Activated CD8-positive, alpha-beta memory T cell treated with anti-CD3 and anti-CD28 coated beads, Interleukin-2, amount 10 ng/mL, durations not matched to agents 7 days and 5 days (primary cell): ENCODE measurements around the gene MAGEB10. TPM values are rescaled to one million over a fixed set of nuclear protein-coding genes. Genes with fewer than 3 reads are reported as not detected.
"Not testable (repeated sequence)": the region's sequence is repeated elsewhere in the genome, so short reads cannot be mapped to it uniquely, and the experiment has no call there.

ENCODE experiments used
- ATAC-seq: fragments of 150-1000 bp; cut with Tn5 transposase; one replicate; pipeline ENCODE4 v1.10.0; 2021; ENCODE audit warnings: moderate library complexity
- CTCF ChIA-PET: fragments of 350-600 bp; sonication (Branson Sonifier 250); formaldehyde crosslinking; loops from one replicate; lab custom pipeline; 2021; ENCODE audit warnings: antibody characterized with exemption; lab: Charles Lee
- DNase-seq: peaks from one replicate; pipeline ENCODE4 v3.0.0-alpha.2; 2020
- H3K27ac Mint-ChIP-seq: one replicate; pipeline ENCODE4 v1.8.0; 2021; ENCODE audit warnings: mild to moderate bottlenecking, mixed read lengths
- H3K27me3 Mint-ChIP-seq: one replicate; pipeline ENCODE4 v1.8.0; 2021; ENCODE audit warnings: mixed read lengths
- H3K36me3 Mint-ChIP-seq: one replicate; pipeline ENCODE4 v1.8.0; 2021; ENCODE audit warnings: mild to moderate bottlenecking, mixed read lengths
- H3K4me1 Mint-ChIP-seq: one replicate; pipeline ENCODE4 v1.8.0; 2021; ENCODE audit warnings: mixed read lengths
- H3K4me3 Mint-ChIP-seq: one replicate; pipeline ENCODE4 v1.8.0; 2021; ENCODE audit warnings: mild to moderate bottlenecking, moderate library complexity, mixed read lengths
- H3K9me3 Mint-ChIP-seq: one replicate; pipeline ENCODE4 v1.8.0; 2022; ENCODE audit warnings: low read depth, mixed read lengths
- total RNA-seq, 2 experiments: library from RNA; stranded (reverse); gene quantifications; one replicate each; pipeline ENCODE4 v1.2.3, GENCODE V29; 2021

MAGEB10 gene
- total RNA-seq = not detected

DNA sequence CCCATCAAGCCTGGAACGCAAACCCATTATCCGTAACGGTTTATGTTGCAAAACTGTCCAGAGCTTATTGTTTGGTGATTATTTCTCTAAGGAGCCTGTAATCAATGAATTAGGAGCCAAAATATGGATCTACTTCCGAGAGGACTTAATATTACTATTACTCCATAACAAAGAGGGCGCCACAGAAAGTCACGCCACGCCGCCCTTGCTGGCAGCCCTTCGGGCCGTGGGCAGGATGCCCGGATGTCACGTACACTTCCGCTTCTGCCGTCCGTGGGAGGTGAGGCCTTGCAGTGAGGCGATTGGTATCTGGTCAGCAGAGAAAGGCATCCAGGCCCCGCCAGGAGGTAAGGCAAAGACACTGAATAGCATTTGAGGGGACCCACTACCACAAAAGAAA is at the start of gene MAGEB10:
TSS of gene MAGEB10 (plus strand) at position 301 of the 400 bp plus-strand sequence. CDS start 13,317 bp downstream, outside the sequence.
- H3K4me1 Mint-ChIP-seq = no peaks in the 10 kb centered on the region
- no peaks in the 10 kb centered on the region for H3K27me3 Mint-ChIP-seq
- H3K36me3 Mint-ChIP-seq = no peaks in the 10 kb centered on the region
- DNase-seq (no peak), ATAC-seq (no peak)
- no peak within 1 kb of the TSS for H3K27ac Mint-ChIP-seq
- H3K9me3 Mint-ChIP-seq = no peaks in the 10 kb centered on the region
- CTCF ChIA-PET = no interaction called here
- no peak within 1 kb of the TSS for H3K4me3 Mint-ChIP-seq

DNA sequence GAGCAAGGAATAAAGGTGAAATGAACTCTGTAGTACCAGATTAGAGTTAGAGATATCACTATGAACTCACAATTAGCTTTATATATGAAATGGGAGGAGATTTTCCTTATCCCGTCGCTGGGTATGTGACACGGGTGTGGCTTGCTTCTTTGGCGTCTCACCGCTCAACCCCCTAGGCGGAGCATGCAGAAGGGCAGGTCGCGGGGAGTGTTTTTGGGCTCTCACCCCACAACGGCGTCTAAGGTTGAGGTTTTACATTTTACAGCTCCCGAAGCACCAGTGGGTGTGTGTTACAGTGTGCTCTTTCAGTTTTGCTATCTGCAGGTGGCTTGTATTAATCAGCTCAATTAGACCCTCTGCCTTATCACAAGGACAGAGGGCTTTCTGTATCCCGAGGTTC is 42.1 kb upstream of the MAGEB10 start:
- no peaks in the 10 kb centered on the region for H3K36me3 Mint-ChIP-seq
- DNase-seq = no peak
- H3K27me3 Mint-ChIP-seq = no peaks in the 10 kb centered on the region
- no peak for ATAC-seq
- H3K4me1 Mint-ChIP-seq = no peaks in the 10 kb centered on the region
- peaks cover 2% of the 10 kb centered on the region for H3K9me3 Mint-ChIP-seq
- no peak overlapping the region for H3K4me3 Mint-ChIP-seq
- H3K27ac Mint-ChIP-seq = no peak overlapping the region
- CTCF ChIA-PET = no interaction called here

DNA sequence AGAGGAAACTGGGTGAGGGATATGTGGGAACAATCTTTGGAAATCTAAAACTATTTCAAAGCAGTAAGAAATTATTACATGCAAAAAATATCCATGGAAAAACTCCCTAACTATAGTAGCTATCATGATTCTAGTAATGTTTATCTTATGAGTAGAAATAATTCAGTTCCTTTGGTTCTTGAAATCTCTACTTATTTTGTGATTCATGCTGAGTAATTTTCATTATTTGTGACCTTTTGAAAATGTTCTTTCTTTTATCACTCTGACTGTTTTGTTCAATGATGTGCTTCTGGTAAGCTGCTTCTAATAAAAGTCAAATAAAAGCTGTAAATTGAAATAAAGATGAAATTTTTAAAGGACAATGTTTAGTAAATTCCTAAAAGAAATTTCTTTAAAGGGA is 40.4 kb upstream of the MAGEB10 start:
- H3K4me3 Mint-ChIP-seq = no peak overlapping the region
- CTCF ChIA-PET = no interaction called here
- H3K9me3 Mint-ChIP-seq = peaks cover 2% of the 10 kb centered on the region
- no peak overlapping the region for H3K27ac Mint-ChIP-seq
- H3K36me3 Mint-ChIP-seq = no peaks in the 10 kb centered on the region
- ATAC-seq = no peak
- H3K27me3 Mint-ChIP-seq = no peaks in the 10 kb centered on the region
- DNase-seq = no peak
- H3K4me1 Mint-ChIP-seq = no peaks in the 10 kb centered on the region

GRCh38 chrX:27775984-27776383 is 31.8 kb upstream of the MAGEB10 start:
- no peaks in the 10 kb centered on the region for H3K9me3 Mint-ChIP-seq
- no peak overlapping the region for H3K27ac Mint-ChIP-seq
- no peaks in the 10 kb centered on the region for H3K27me3 Mint-ChIP-seq
- no peaks in the 10 kb centered on the region for H3K4me1 Mint-ChIP-seq
- CTCF ChIA-PET = no interaction called here
- no peak overlapping the region for H3K4me3 Mint-ChIP-seq
- ATAC-seq = no peak
- no peaks in the 10 kb centered on the region for H3K36me3 Mint-ChIP-seq
- no peak for DNase-seq

GRCh38 chrX:27796640-27797257 is 11.0 kb upstream of the MAGEB10 start:
- H3K9me3 Mint-ChIP-seq = no peaks in the 10 kb centered on the region
- CTCF ChIA-PET = no interaction called here
- ATAC-seq (no peak), DNase-seq (no peak)
- no peak overlapping the region for H3K27ac Mint-ChIP-seq
- no peaks in the 10 kb centered on the region for H3K27me3 Mint-ChIP-seq
- H3K36me3 Mint-ChIP-seq = no peaks in the 10 kb centered on the region
- H3K4me3 Mint-ChIP-seq = no peak overlapping the region
- H3K4me1 Mint-ChIP-seq = no peaks in the 10 kb centered on the region

GRCh38 chrX:27797575-27797974 is 10.2 kb upstream of the MAGEB10 start:
- DNase-seq (no peak), ATAC-seq (no peak)
- H3K27me3 Mint-ChIP-seq = no peaks in the 10 kb centered on the region
- H3K4me1 Mint-ChIP-seq = no peaks in the 10 kb centered on the region
- CTCF ChIA-PET = no interaction called here
- H3K36me3 Mint-ChIP-seq = no peaks in the 10 kb centered on the region
- no peak overlapping the region for H3K27ac Mint-ChIP-seq
- H3K9me3 Mint-ChIP-seq = no peaks in the 10 kb centered on the region
- no peak overlapping the region for H3K4me3 Mint-ChIP-seq

GRCh38 chrX:27808226-27808625 is 436 bp downstream of the MAGEB10 start:
- Mint-ChIP-seq H3K27ac (no peak overlapping the region), H3K4me3 (no peak overlapping the region), H3K4me1 (no peaks in the 10 kb centered on the region), H3K36me3 (no peaks in the 10 kb centered on the region), H3K9me3 (no peaks in the 10 kb centered on the region), H3K27me3 (no peaks in the 10 kb centered on the region)
- no peak for DNase-seq
- ATAC-seq = no peak
- CTCF ChIA-PET = no interaction called here

DNA sequence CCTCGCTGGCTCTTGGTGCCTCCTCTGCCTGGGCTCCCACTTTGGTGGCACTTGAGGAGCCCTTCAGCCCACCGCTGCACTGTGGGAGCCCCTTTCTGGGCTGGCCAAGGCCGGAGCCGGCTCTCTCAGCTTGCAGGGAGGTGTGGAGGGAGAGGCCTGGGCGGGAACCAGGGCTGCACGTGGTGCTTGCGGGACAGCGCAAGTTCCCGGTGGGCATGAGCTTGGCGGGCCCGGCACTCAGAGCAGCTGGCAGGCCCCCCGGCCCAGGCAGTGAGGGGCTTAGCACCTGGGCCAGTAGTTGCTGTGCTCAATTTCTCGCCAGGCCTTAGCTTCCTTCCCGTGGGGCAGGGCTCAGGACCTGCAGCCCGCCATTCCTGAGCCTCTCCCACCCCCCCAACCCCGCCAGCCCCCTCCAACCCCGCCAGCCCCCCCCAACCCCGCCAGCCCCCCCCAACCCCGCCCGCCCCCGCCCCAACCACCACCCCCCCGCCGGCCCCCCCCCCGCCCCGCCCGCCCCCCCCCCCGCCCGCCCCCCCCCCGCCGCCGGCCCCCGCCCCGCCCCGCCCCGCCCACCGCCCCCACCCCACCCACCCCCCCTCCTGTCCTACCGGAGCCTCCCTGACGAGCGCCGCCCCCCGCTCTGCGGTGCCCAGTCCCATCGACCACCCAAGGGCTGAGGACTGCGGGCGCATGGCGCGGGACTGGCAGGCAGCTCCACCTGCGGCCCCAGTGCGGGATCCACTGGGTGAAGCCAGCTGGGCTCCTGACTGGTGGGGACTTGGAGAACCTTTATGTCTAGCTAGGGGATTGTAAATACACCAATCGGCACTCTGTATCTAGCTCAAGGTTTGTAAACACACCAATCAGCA is 1.4 kb downstream of the MAGEB10 start:
- H3K27me3 Mint-ChIP-seq, ATAC-seq, H3K36me3 Mint-ChIP-seq, CTCF ChIA-PET, H3K4me3 Mint-ChIP-seq, H3K27ac Mint-ChIP-seq, H3K9me3 Mint-ChIP-seq, DNase-seq, H3K4me1 Mint-ChIP-seq: not testable (repeated sequence)

GRCh38 chrX:27815209-27815608 is 7.4 kb downstream of the MAGEB10 start:
- Mint-ChIP-seq H3K36me3 (no peaks in the 10 kb centered on the region), H3K9me3 (no peaks in the 10 kb centered on the region), H3K4me3 (no peak overlapping the region), H3K4me1 (no peaks in the 10 kb centered on the region), H3K27me3 (no peaks in the 10 kb centered on the region), H3K27ac (no peak overlapping the region)
- no peak for DNase-seq
- no peak for ATAC-seq
- CTCF ChIA-PET = no interaction called here

GRCh38 chrX:27823812-27824211 is 16.0 kb downstream of the MAGEB10 start:
- no peak overlapping the region for H3K4me3 Mint-ChIP-seq
- H3K9me3 Mint-ChIP-seq = peaks cover 5% of the 10 kb centered on the region
- no peak overlapping the region for H3K27ac Mint-ChIP-seq
- no peaks in the 10 kb centered on the region for H3K4me1 Mint-ChIP-seq
- no peaks in the 10 kb centered on the region for H3K27me3 Mint-ChIP-seq
- DNase-seq (no peak), ATAC-seq (no peak)
- H3K36me3 Mint-ChIP-seq = no peaks in the 10 kb centered on the region
- CTCF ChIA-PET = no interaction called here

DNA sequence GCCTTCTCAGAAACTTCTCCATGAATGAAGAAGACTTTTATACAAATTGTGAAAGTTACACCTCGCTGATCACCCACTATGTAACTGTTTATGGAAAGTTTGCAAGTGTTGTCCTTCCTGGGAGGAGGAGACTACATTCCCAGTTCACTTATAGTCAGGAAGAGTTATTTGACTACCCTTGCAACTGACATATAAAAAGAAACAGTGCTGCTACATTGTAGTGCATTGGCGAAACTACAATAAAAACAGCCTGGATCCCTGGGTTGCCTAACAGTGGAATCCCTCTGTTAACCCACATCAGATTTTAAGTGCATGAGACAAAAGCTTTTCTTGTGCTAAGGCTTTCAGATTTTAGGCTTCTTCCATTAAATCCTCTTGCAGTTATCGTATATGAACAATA is 30.4 kb downstream of the MAGEB10 start:
- Mint-ChIP-seq H3K27ac (no peak overlapping the region), H3K9me3 (peaks cover 5% of the 10 kb centered on the region), H3K4me1 (no peaks in the 10 kb centered on the region), H3K27me3 (no peaks in the 10 kb centered on the region), H3K36me3 (no peaks in the 10 kb centered on the region), H3K4me3 (no peak overlapping the region)
- DNase-seq = no peak
- ATAC-seq = no peak
- CTCF ChIA-PET = no interaction called here

- H3K9me3 Mint-ChIP-seq = peaks cover 5% of the 10 kb centered on the region
- no peaks in the 10 kb centered on the region for H3K27me3 Mint-ChIP-seq
- DNase-seq (no peak), ATAC-seq (no peak)
- CTCF ChIA-PET = no interaction called here
- no peaks in the 10 kb centered on the region for H3K36me3 Mint-ChIP-seq
- no peaks in the 10 kb centered on the region for H3K4me1 Mint-ChIP-seq
- H3K4me3 Mint-ChIP-seq = no peak overlapping the region
- no peak overlapping the region for H3K27ac Mint-ChIP-seq
Measured at GRCh38 chrX:27840881-27841280, 33.1 kb downstream of the MAGEB10 start.

DNA sequence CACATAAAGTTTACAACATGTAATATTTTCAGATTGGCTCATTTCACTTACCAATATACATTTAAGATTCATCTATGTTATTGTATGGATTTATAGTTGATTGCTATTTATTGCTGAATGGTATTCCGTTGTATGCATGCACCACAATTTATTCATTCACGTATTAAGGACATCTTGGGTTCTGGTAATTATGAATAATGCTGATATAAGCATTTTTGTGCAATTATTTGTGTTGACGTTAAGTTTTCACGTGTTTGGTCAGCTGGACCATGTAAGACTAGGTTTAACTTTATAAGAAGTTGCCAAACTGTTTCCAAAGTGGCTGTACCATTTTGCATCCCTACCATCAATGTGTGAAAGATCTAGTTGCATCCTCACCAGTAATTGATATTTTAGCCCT is 35.1 kb downstream of the MAGEB10 start:
- CTCF ChIA-PET = no interaction called here

GRCh38 chrX:27860337-27860736 is 52.5 kb downstream of the MAGEB10 start:
- no peak overlapping the region for H3K27ac Mint-ChIP-seq
- H3K4me1 Mint-ChIP-seq = no peaks in the 10 kb centered on the region
- H3K4me3 Mint-ChIP-seq = no peak overlapping the region
- no peak for ATAC-seq
- no peaks in the 10 kb centered on the region for H3K27me3 Mint-ChIP-seq
- DNase-seq = no peak
- H3K9me3 Mint-ChIP-seq = peaks cover 7% of the 10 kb centered on the region
- CTCF ChIA-PET = no interaction called here
- H3K36me3 Mint-ChIP-seq = no peaks in the 10 kb centered on the region

More for the DNA sequence above, 35.1 kb downstream of the MAGEB10 start:
- Mint-ChIP-seq H3K4me1 (no peaks in the 10 kb centered on the region), H3K9me3 (no peaks in the 10 kb centered on the region), H3K4me3 (no peak overlapping the region), H3K27ac (no peak overlapping the region), H3K36me3 (no peaks in the 10 kb centered on the region), H3K27me3 (no peaks in the 10 kb centered on the region)
- ATAC-seq = no peak
- no peak for DNase-seq
